ENCODE results near the gene HSD17B14. TPM values are rescaled to one million over a fixed set of nuclear protein-coding genes. Genes with fewer than 3 reads are reported as not detected.

HSD17B14 gene
- total and polyA plus RNA-seq, 9 of the 15 experiments (the other 6 are each of a cell fraction or from before 2014, with no cell fraction given), result 0.16 TPM; not detected in 8

- TF ChIP-seq ZNF318 (IDR thresholded peaks at IDR 0.05; ENCODE audit: borderline replicate concordance in 1 of 2, low read depth in 1 of 2), result peak in 1 of 2 experiments; percentile 98; a peak in 2 of 4 replicates
- 0 out of 3 replicates have a peak, but pooled peaks of 1 of the 2 experiments have one; percentile 11 for TF ChIP-seq CBX3 (IDR thresholded peaks at IDR 0.05; ENCODE audit: borderline replicate concordance in 1 of 2, low read length in 2 of 2)
- peak; percentile 6 for TF ChIP-seq FIP1L1 (IDR thresholded peaks at IDR 0.05; ENCODE audit: low read depth, low read length, poor library complexity, severe bottlenecking)
- TF ChIP-seq RBFOX2 (IDR thresholded peaks at IDR 0.05; ENCODE audit: low read depth, low read length), result 0 out of 2 replicates have a peak, but pooled peaks have one; percentile 11
- 0 out of 2 replicates have a peak, but pooled peaks have one; percentile 19 for TF ChIP-seq RAD51 (IDR thresholded peaks at IDR 0.05; ENCODE audit: borderline replicate concordance, low read depth)
- peak; percentile 14 to 22; a peak in 1 of 4 replicates for TF ChIP-seq MLLT1 (IDR thresholded peaks at IDR 0.05)
- TF ChIP-seq SMAD4 (CRISPR knock-in tag; conservative IDR thresholded peaks at IDR 0.05), result peak; percentile 79
- TF ChIP-seq YY1 (IDR thresholded peaks at IDR 0.05; ENCODE audit: borderline replicate concordance in 1 of 3, control insufficient read depth in 1 of 3, extremely low read depth in 1 of 3, insufficient read depth in 3 of 3, insufficient read length in 1 of 3, insufficient replicate concordance in 2 of 3, low read depth in 1 of 3, low read length in 2 of 3), result peak in 1 of 3 experiments; percentile 11
- TF ChIP-seq DPF2 (IDR thresholded peaks at IDR 0.05), result peak; percentile 93
- TF ChIP-seq LCOR (CRISPR knock-in tag; IDR thresholded peaks at IDR 0.05), result peak; percentile 38; the same call in 1 of the 2 replicates
- TF ChIP-seq SMARCA5 (IDR thresholded peaks at IDR 0.05), result 0 out of 2 replicates have a peak, but pooled peaks have one; percentile 8
- peak; percentile 88 for TF ChIP-seq POLR2B (IDR thresholded peaks at IDR 0.05; ENCODE audit: low read depth, partially characterized antibody)
- TF ChIP-seq RNF2 (IDR thresholded peaks at IDR 0.05), result 0 out of 2 replicates have a peak, but pooled peaks have one; percentile 27
- TF ChIP-seq TRIM24 (IDR thresholded peaks at IDR 0.05), result peak in 1 of 2 experiments; percentile 68; a peak in 1 of 4 replicates
- TF ChIP-seq FOXM1 (IDR thresholded peaks at IDR 0.05; ENCODE audit: low read depth), result peak; percentile 66; the same call in 1 of the 2 replicates
- 0 out of 2 replicates have a peak, but pooled peaks have one; percentile 1 for TF ChIP-seq FOXM1 (CRISPR knock-in tag; IDR thresholded peaks at IDR 0.05; ENCODE audit: low read depth)
Measured at GRCh38 chr19:48876043-48876981, 40.0 kb upstream of the HSD17B14 start (continued).

All from K562 (cell line).